Measurements from ENCODE around the gene LEP.

- TF ChIP-seq CTCF (IDR thresholded peaks at IDR 0.05 in 2 of 3, conservative IDR thresholded peaks at IDR 0.05 in 1 of 3; ENCODE audit: borderline replicate concordance in 1 of 3, insufficient read depth in 1 of 3, low read depth in 2 of 3, low read length in 2 of 3), result no peak
- TF ChIP-seq EZH2phosphoT487 (IDR thresholded peaks at IDR 0.05; ENCODE audit: borderline replicate concordance), result no peak
- no peak for TF ChIP-seq RAD21 (IDR thresholded peaks at IDR 0.05; ENCODE audit: low read depth)
- no peak for TF ChIP-seq SIN3A (IDR thresholded peaks at IDR 0.05; ENCODE audit: low read depth)
- TF ChIP-seq, protein P1, sequence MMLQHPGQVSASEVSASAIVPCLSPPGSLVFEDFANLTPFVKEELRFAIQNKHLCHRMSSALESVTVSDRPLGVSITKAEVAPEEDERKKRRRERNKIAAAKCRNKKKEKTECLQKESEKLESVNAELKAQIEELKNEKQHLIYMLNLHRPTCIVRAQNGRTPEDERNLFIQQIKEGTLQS (IDR thresholded peaks at IDR 0.05), result no peak
- TF ChIP-seq, protein P2, sequence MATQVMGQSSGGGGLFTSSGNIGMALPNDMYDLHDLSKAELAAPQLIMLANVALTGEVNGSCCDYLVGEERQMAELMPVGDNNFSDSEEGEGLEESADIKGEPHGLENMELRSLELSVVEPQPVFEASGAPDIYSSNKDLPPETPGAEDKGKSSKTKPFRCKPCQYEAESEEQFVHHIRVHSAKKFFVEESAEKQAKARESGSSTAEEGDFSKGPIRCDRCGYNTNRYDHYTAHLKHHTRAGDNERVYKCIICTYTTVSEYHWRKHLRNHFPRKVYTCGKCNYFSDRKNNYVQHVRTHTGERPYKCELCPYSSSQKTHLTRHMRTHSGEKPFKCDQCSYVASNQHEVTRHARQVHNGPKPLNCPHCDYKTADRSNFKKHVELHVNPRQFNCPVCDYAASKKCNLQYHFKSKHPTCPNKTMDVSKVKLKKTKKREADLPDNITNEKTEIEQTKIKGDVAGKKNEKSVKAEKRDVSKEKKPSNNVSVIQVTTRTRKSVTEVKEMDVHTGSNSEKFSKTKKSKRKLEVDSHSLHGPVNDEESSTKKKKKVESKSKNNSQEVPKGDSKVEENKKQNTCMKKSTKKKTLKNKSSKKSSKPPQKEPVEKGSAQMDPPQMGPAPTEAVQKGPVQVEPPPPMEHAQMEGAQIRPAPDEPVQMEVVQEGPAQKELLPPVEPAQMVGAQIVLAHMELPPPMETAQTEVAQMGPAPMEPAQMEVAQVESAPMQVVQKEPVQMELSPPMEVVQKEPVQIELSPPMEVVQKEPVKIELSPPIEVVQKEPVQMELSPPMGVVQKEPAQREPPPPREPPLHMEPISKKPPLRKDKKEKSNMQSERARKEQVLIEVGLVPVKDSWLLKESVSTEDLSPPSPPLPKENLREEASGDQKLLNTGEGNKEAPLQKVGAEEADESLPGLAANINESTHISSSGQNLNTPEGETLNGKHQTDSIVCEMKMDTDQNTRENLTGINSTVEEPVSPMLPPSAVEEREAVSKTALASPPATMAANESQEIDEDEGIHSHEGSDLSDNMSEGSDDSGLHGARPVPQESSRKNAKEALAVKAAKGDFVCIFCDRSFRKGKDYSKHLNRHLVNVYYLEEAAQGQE (IDR thresholded peaks at IDR 0.05; ENCODE audit: low read depth), result no peak
- no peak for TF ChIP-seq CEBPB (IDR thresholded peaks at IDR 0.05; ENCODE audit: low read depth)
- no peak for TF ChIP-seq POLR2A (IDR thresholded peaks at IDR 0.05; ENCODE audit: borderline replicate concordance, extremely low read depth, insufficient read depth, insufficient read length)
- no peak for TF ChIP-seq TCF7L2 (IDR thresholded peaks at IDR 0.05; ENCODE audit: borderline replicate concordance, extremely low read depth, insufficient read depth, insufficient read length)
- no peak for TF ChIP-seq POLR2AphosphoS5 (IDR thresholded peaks at IDR 0.05; ENCODE audit: low read depth, low read length)
- TF ChIP-seq YY1 (IDR thresholded peaks at IDR 0.05; ENCODE audit: extremely low read depth, insufficient replicate concordance, low read depth, low read length), result no peak
- no peak for TF ChIP-seq MAX (IDR thresholded peaks at IDR 0.05)
These were observed 23.4 kb downstream of the LEP start for GRCh38 chr7:128264477-128264876.
